ENCODE measurements around the gene LRRC2. TPM values are rescaled to one million over a fixed set of nuclear protein-coding genes. Genes with fewer than 3 reads are reported as not detected.

LRRC2 gene
- total and polyA plus RNA-seq, 9 of the 15 experiments (the other 6 are each of a cell fraction or from before 2014, with no cell fraction given) = 0.01 to 0.04 (median 0.03) TPM; not detected in 5

- ATAC-seq (no peak), DNase-seq (ENCODE audit: extremely low read depth in 1 of 4, low spot score in 3 of 4) (no peak), FAIRE-seq (no peak)
- intact Hi-C loops (cut with micrococcal nuclease) = no loop called here
- Histone ChIP-seq H2AFZ (ENCODE audit: low read depth, low read length) (no peak overlapping the region), H3K4me1 (replicated peaks in 1 of 2; ENCODE audit: control insufficient read depth in 2 of 2, insufficient read depth in 2 of 2, low read length in 2 of 2) (no peaks in the 10 kb centered on the region), H3K79me2 (ENCODE audit: control insufficient read depth, insufficient read depth, low read length) (no peaks in the 10 kb centered on the region), H3K27me3 (ENCODE audit: control insufficient read depth in 2 of 2, insufficient read depth in 2 of 2, low read length in 2 of 2) (peaks cover 22 to 28% of the 10 kb centered on the region in 2 experiments), H3K9ac (ENCODE audit: insufficient read depth in 1 of 2, low read depth in 2 of 2, low read length in 2 of 2) (no peak overlapping the region), H3K27ac (ENCODE audit: extremely low read depth, low read depth, low read length) (no peak overlapping the region), H3K9me3 (replicated peaks; ENCODE audit: control insufficient read depth, insufficient read depth, low read depth, low read length) (no peaks in the 10 kb centered on the region), H3K4me2 (ENCODE audit: insufficient read depth, low read length) (no peak overlapping the region), H3K36me3 (ENCODE audit: control insufficient read depth, insufficient read depth, low read length) (no peaks in the 10 kb centered on the region), H4K20me1 (replicated peaks; ENCODE audit: control insufficient read depth, insufficient read depth, low read length) (no peaks in the 10 kb centered on the region), H3K4me3 (no peak overlapping the region), H3K9me1 (ENCODE audit: control insufficient read depth, insufficient read depth, low read length) (no peaks in the 10 kb centered on the region)
- ChIA-PET CTCF (ENCODE audit: low intra/inter-chr PET ratio) (no interaction called here), POLR2A (interaction anchor here (1.0 to 1.6 kb wide), 3 partner anchors 21 to 205 kb away, joined by 3 to 4 read pairs (median 4); no protein-coding TSS in a partner anchor)
- no peak for TF ChIP-seq CEBPG (CRISPR knock-in tag; IDR thresholded peaks at IDR 0.05)
- TF ChIP-seq CEBPG (tag; conservative IDR thresholded peaks at IDR 0.05 in 1 of 2, IDR thresholded peaks at IDR 0.05 in 1 of 2) = 0 out of 4 replicates have a peak, but pooled peaks of 1 of the 2 experiments have one; percentile 12
- TF ChIP-seq ZNF175 (CRISPR knock-in tag; IDR thresholded peaks at IDR 0.05; ENCODE audit: low read depth) = 0 out of 2 replicates have a peak, but pooled peaks have one; percentile 10
- TF ChIP-seq HCFC1 (IDR thresholded peaks at IDR 0.05; ENCODE audit: low read depth, low read length) = no peak
- no peak for TF ChIP-seq BRF1 (IDR thresholded peaks at IDR 0.05; ENCODE audit: borderline replicate concordance, extremely low read depth, insufficient read length)
- TF ChIP-seq ZNF766 (CRISPR knock-in tag; conservative IDR thresholded peaks at IDR 0.05) = 0 out of 2 replicates have a peak, but pooled peaks have one; percentile 5
- no peak for TF ChIP-seq KDM1A (IDR thresholded peaks at IDR 0.05)
- TF ChIP-seq NR2C2 (CRISPR knock-in tag; IDR thresholded peaks at IDR 0.05) = no peak
- TF ChIP-seq NR2C2 (tag; IDR thresholded peaks at IDR 0.05) = no peak
- BruUV-seq (replicated peaks) = no TSS peak
- WGBS (ENCODE audit: insufficient coverage, low coverage, missing lambda C conversion rate) = 0% methylated on average over 2 of the region's 2 CpGs
- in situ Hi-C loops (cut with MboI) = no loop called here
These were observed 38.0 kb upstream of the LRRC2 start for GRCh38 chr3:46604127-46604526.
